B cell (primary cell): ENCODE measurements around the gene GATM. TPM values are rescaled to one million over a fixed set of nuclear protein-coding genes. Genes with fewer than 3 reads are reported as not detected.

Experiments used
- ATAC-seq: fragments of 200-7000 bp; cut with Tn5 transposase; one replicate; pipeline ENCODE4 v1.10.0; 2021; ENCODE audit warnings: low read depth, mild to moderate bottlenecking, moderate number of reproducible peaks, moderate library complexity
- CTCF ChIA-PET: fragments of 350-600 bp; sonication (Branson Sonifier 250); formaldehyde crosslinking; loops from one replicate; lab custom pipeline; 2021; ENCODE audit warnings: antibody characterized with exemption, inconsistent platforms; lab: Charles Lee
- POLR2A ChIA-PET: fragments of 350-600 bp; sonication (Branson Sonifier 250); formaldehyde crosslinking; loops from one replicate; lab custom pipeline; 2021; ENCODE audit warnings: antibody characterized with exemption; lab: Charles Lee
- DNase-seq: peaks from one replicate; pipeline ENCODE4 v3.0.0; 2013
- H2AFZ ChIP-seq: 2 replicates; pipeline ENCODE4 v1.6.1; 2012; ENCODE audit warnings: mild to moderate bottlenecking, low read depth, low read length; ENCODE audit not compliant: insufficient read depth, poor library complexity, severe bottlenecking
- H3K27ac ChIP-seq, 2 donors: 1 replicate in 1 of 2; 2 replicates in 1 of 2; pipeline ENCODE4 v1.5.1; 2012 to 2013; ENCODE audit warnings: low read length in 2 of 2, mild to moderate bottlenecking in 2 of 2, moderate library complexity in 1 of 2
- H3K27me3 ChIP-seq, 4 experiments: fragments of 200-600 bp in 1 of 4; sonication (generic) in 1 of 4; replicated peaks in 1 of 4; 1 replicate in 2 of 4; 2 replicates in 2 of 4; pipeline versions ENCODE4 v1.6.1 to v1.7.0; 2013 to 2016; ENCODE audit warnings: low read length in 3 of 4, mild to moderate bottlenecking in 2 of 4, mixed read lengths in 1 of 4, moderate library complexity in 1 of 4; ENCODE audit not compliant: insufficient read depth in 4 of 4, control insufficient read depth in 3 of 4; ENCODE audit errors: control extremely low read depth in 1 of 4
- H3K36me3 ChIP-seq, 2 experiments: replicated peaks in 1 of 2; 1 replicate in 1 of 2; 2 replicates in 1 of 2; pipeline versions ENCODE4 v1.6.1 to v1.7.1; 2013; ENCODE audit warnings: low read length in 1 of 2; ENCODE audit not compliant: insufficient read depth in 2 of 2, control insufficient read depth in 1 of 2; ENCODE audit errors: control extremely low read depth in 1 of 2, extremely low read depth in 1 of 2
- H3K4me1 ChIP-seq, 2 donors: fragments of 200-600 bp in 1 of 2; sonication (generic) in 1 of 2; 1 replicate in 1 of 2; 2 replicates in 1 of 2; pipeline versions ENCODE4 v1.5.1 to v1.6.1; 2013 to 2017; ENCODE audit warnings: low read length in 2 of 2; ENCODE audit not compliant: control insufficient read depth in 2 of 2, insufficient read depth in 2 of 2
- H3K4me2 ChIP-seq: replicated peaks from 2 replicates; pipeline ENCODE3; 2012; ENCODE audit warnings: mild to moderate bottlenecking, low read depth, low read length; ENCODE audit not compliant: poor library complexity, severe bottlenecking
- H3K4me3 ChIP-seq, 5 experiments: fragments of 200-600 bp in 1 of 5; sonication (generic) in 1 of 5; 1 replicate in 3 of 5; 2 replicates in 2 of 5; pipeline versions ENCODE4 v1.5.1 to v1.7.0; 2011 to 2016; ENCODE audit warnings: low read length in 4 of 5, mild to moderate bottlenecking in 4 of 5, low read depth in 2 of 5, control low read depth in 1 of 5, moderate library complexity in 1 of 5; ENCODE audit not compliant: insufficient read depth in 1 of 5; ENCODE audit errors: control extremely low read depth in 1 of 5, extremely low read depth in 1 of 5
- H3K79me2 ChIP-seq: fragments of 200-600 bp; sonication (generic); one replicate; pipeline ENCODE4 v1.6.0; 2016; ENCODE audit warnings: low read length; ENCODE audit not compliant: control insufficient read depth, insufficient read depth
- H3K9ac ChIP-seq: fragments of 200-600 bp; sonication (generic); 2 replicates; pipeline ENCODE4 v1.6.1; 2017; ENCODE audit warnings: mild to moderate bottlenecking, low read length, moderate library complexity
- H3K9me3 ChIP-seq, 3 donors: one replicate each; pipeline versions ENCODE4 v1.6.1 to v1.7.1; 2013; ENCODE audit warnings: low read length in 2 of 3; ENCODE audit not compliant: control insufficient read depth in 2 of 3, insufficient read depth in 1 of 3; ENCODE audit errors: control extremely low read depth in 1 of 3
- H4K20me1 ChIP-seq: 2 replicates; pipeline ENCODE4 v1.6.0; 2012; ENCODE audit warnings: mild to moderate bottlenecking, low read length; ENCODE audit not compliant: insufficient read depth, control insufficient read depth, poor library complexity, severe bottlenecking
- H3K27ac Mint-ChIP-seq: one replicate; pipeline ENCODE4 v1.8.0; 2021; ENCODE audit warnings: mixed read lengths
- H3K27me3 Mint-ChIP-seq: one replicate; pipeline ENCODE4 v1.8.0; 2021; ENCODE audit warnings: mixed read lengths
- H3K4me1 Mint-ChIP-seq: one replicate; pipeline ENCODE4 v1.8.0; 2021; ENCODE audit warnings: mixed read lengths
- H3K4me3 Mint-ChIP-seq: one replicate; pipeline ENCODE4 v1.8.0; 2021; ENCODE audit warnings: mixed read lengths
- H3K9me3 Mint-ChIP-seq: one replicate; pipeline ENCODE4 v1.8.0; 2022; ENCODE audit warnings: mixed read lengths; ENCODE audit not compliant: insufficient read depth
- CTCF ChIP-seq: fragments of 200-600 bp; IDR thresholded peaks from one replicate; pipeline ENCODE4 v1.8.0; 2022; ENCODE audit warnings: antibody characterized with exemption, mild to moderate bottlenecking
- EZH2 ChIP-seq: IDR thresholded peaks from 2 replicates; pipeline ENCODE4 v1.6.1; 2012; ENCODE audit warnings: borderline replicate concordance, low read depth, mild to moderate bottlenecking, moderate library complexity, low read length; ENCODE audit not compliant: insufficient read depth, poor library complexity, severe bottlenecking
- WGBS: methylation state at CpG from one replicate; pipeline ENCODE4 v1.1.5; 2013; ENCODE audit warnings: missing lambda C conversion rate; ENCODE audit not compliant: insufficient coverage; 5-methylcytosine and 5-hydroxymethylcytosine counted together
- intact Hi-C: fragments of 100-400 bp; cut with micrococcal nuclease; formaldehyde crosslinking; loops from one replicate; pipeline ENCODE4 v1.10.0; 2022
- polyA minus RNA-seq: library from RNA; depleted of rRNA, polyadenylated mRNA; stranded (reverse); fragments of >200 nt; gene quantifications from 2 replicates; pipeline ENCODE4 v1.2.3, GENCODE V29; 2012
- polyA plus RNA-seq: library from polyadenylated mRNA; depleted of rRNA; stranded (reverse); fragments of >200 nt; gene quantifications from 2 replicates; pipeline ENCODE4 v1.2.3, GENCODE V29; 2012
- total RNA-seq, 2 donors: library from RNA; stranded (reverse); fragments of 120-200 nt in 1 of 2; gene quantifications; 1 replicate in 1 of 2; 2 replicates in 1 of 2; pipeline versions ENCODE4 v1.2.3 to v1.2.4, GENCODE V29; 2013 to 2022

Gene GATM
- total RNA-seq, result 16.6 and 18.2 TPM in 2 replicates
- 28.6 TPM for total RNA-seq (2013)
- polyA plus RNA-seq, result 7.3 and 9.6 TPM in 2 replicates
- polyA minus RNA-seq, result 14.4 and 24.3 TPM in 2 replicates

- no peaks in the 10 kb centered on the region for H4K20me1 ChIP-seq
- peak within 1 kb of the TSS; percentile 79 for H2AFZ ChIP-seq
- Mint-ChIP-seq H3K27me3 (peaks cover 3% of the 10 kb centered on the region), H3K4me1 (peaks cover 20% of the 10 kb centered on the region), H3K27ac (peak within 1 kb of the TSS; percentile 89), H3K9me3 (no peaks in the 10 kb centered on the region), H3K4me3 (peak within 1 kb of the TSS; percentile 90)
- peaks cover 9 to 25% of the 10 kb centered on the region in 2 donors for H3K4me1 ChIP-seq
- ATAC-seq (peak; percentile 86), DNase-seq (peak; percentile 85)
- H3K36me3 ChIP-seq, result peaks cover 0 to 2% of the 10 kb centered on the region in 2 experiments
- WGBS, result under 1% methylated on average over 84 of the region's 87 CpGs
- peaks cover 0 to 20% (median 2%) of the 10 kb centered on the region in 4 experiments for H3K27me3 ChIP-seq
- ChIA-PET POLR2A (interaction anchor here (1.4 to 1.7 kb wide), 2 partner anchors 99 to 178 kb away, joined by 3 read pairs; no protein-coding TSS in a partner anchor), CTCF (interaction anchor here (1.2 to 1.8 kb wide), 3 partner anchors 16 to 260 kb away, joined by 3 to 4 read pairs (median 4); no protein-coding TSS in a partner anchor)
- H3K79me2 ChIP-seq, result no peaks in the 10 kb centered on the region
- TF ChIP-seq EZH2 (no peak), CTCF (peak; percentile 23)
- peak within 1 kb of the TSS; percentile 38 to 86 (median 72) for H3K4me3 ChIP-seq
- peak within 1 kb of the TSS; percentile 75 for H3K9ac ChIP-seq
- intact Hi-C loops, result loop anchor here (1.0 kb wide), 4 partner anchors 24 to 211 kb away; a partner anchor contains a TSS
- peak within 1 kb of the TSS; percentile 51 to 63 for H3K27ac ChIP-seq
- peak within 1 kb of the TSS; percentile 97 for H3K4me2 ChIP-seq
- peaks cover 0 to 4% (median 3%) of the 10 kb centered on the region in 3 donors for H3K9me3 ChIP-seq
Observed at GRCh38 chr15:45378149-45378912, at the start of gene GATM. GATM (minus strand) TSS chr15:45378544; CDS start chr15:45378453, 91 bp downstream.
